H1 (cell line): ENCODE data around the gene PRR36. TPM values are rescaled to one million over a fixed set of nuclear protein-coding genes. Genes with fewer than 3 reads are reported as not detected.

ENCODE experiments used
- CTCF ChIA-PET: fragments of 300-600 bp; sonication (Branson Sonifier 250); formaldehyde crosslinking; loops from one replicate; lab custom pipeline; 2021; ENCODE audit not compliant: partially characterized antibody; lab: Charles Lee
- POLR2A ChIA-PET: fragments of 300-600 bp; sonication (Branson Sonifier 250); formaldehyde crosslinking; loops from one replicate; lab custom pipeline; 2021; ENCODE audit warnings: inconsistent platforms; ENCODE audit not compliant: partially characterized antibody; lab: Charles Lee
- DNase-seq, 2 experiments: peaks; one replicate each; pipeline versions ENCODE4 v3.0.0 to v3.0.0-alpha.2; 2010 to 2022; ENCODE audit warnings: low spot score in 2 of 2, low read depth in 1 of 2, mixed read lengths in 1 of 2
- FAIRE-seq: peaks from 2 replicates; lab custom pipeline; 2011; peaks lifted over from hg19 to GRCh38; lab: Jason Lieb, UNC
- H2AFZ ChIP-seq: 2 replicates; pipeline ENCODE4 v1.8.1; 2012; ENCODE audit warnings: low read length, inconsistent platforms
- H2AK5ac ChIP-seq: 2 replicates; pipeline ENCODE4 v1.6.1; 2013; ENCODE audit warnings: low read depth, low read length
- H2BK120ac ChIP-seq: replicated peaks from 2 replicates; pipeline ENCODE3; 2013; ENCODE audit warnings: low read depth, low read length, inconsistent platforms
- H2BK12ac ChIP-seq: 2 replicates; pipeline ENCODE4 v1.6.1; 2013; ENCODE audit warnings: low read depth, low read length
- H2BK15ac ChIP-seq: 2 replicates; pipeline ENCODE4 v1.6.1; 2013; ENCODE audit warnings: low read length
- H2BK20ac ChIP-seq: 2 replicates; pipeline ENCODE4 v1.6.1; 2013; ENCODE audit warnings: low read length
- H2BK5ac ChIP-seq: 2 replicates; pipeline ENCODE4 v1.6.1; 2013; ENCODE audit warnings: low read depth, low read length
- H3K14ac ChIP-seq: 2 replicates; pipeline ENCODE4 v1.6.1; 2013; ENCODE audit warnings: inconsistent platforms; ENCODE audit not compliant: insufficient read length
- H3K18ac ChIP-seq: 2 replicates; pipeline ENCODE4 v1.6.1; 2013; ENCODE audit warnings: low read length; ENCODE audit errors: extremely low read depth
- H3K23ac ChIP-seq: 2 replicates; pipeline ENCODE4 v1.6.1; 2013; ENCODE audit warnings: inconsistent platforms; ENCODE audit not compliant: insufficient read length
- H3K23me2 ChIP-seq: 2 replicates; pipeline ENCODE4 v1.6.1; 2013; ENCODE audit warnings: low read depth, low read length
- H3K27ac ChIP-seq: 2 replicates; pipeline ENCODE4 v1.6.1; 2011; ENCODE audit warnings: low read depth, low read length, inconsistent platforms
- H3K27me3 ChIP-seq, 4 experiments: replicated peaks in 1 of 4; 1 replicate in 1 of 4; 2 replicates in 3 of 4; pipeline versions ENCODE4 v1.6.1 to v1.8.1; 2011 to 2013; ENCODE audit warnings: low read length in 3 of 4, mild to moderate bottlenecking in 3 of 4, inconsistent platforms in 2 of 4, mixed read lengths in 2 of 4, moderate library complexity in 1 of 4; ENCODE audit not compliant: control insufficient read depth in 3 of 4, insufficient read depth in 3 of 4; ENCODE audit errors: extremely low read depth in 1 of 4
- H3K36me3 ChIP-seq, 4 experiments: 2 replicates each; pipeline versions ENCODE4 v1.6.1 to v1.8.1; 2011 to 2013; ENCODE audit warnings: mild to moderate bottlenecking in 4 of 4, low read length in 3 of 4, moderate library complexity in 2 of 4, control low read depth in 1 of 4, inconsistent platforms in 1 of 4; ENCODE audit not compliant: insufficient read depth in 4 of 4, control insufficient read depth in 2 of 4
- H3K4ac ChIP-seq: replicated peaks from 2 replicates; pipeline ENCODE3; 2013; ENCODE audit warnings: low read length, low read depth, mixed read lengths, inconsistent platforms; ENCODE audit not compliant: insufficient read length
- H3K4me1 ChIP-seq, 4 experiments: replicated peaks in 1 of 4; 1 replicate in 1 of 4; 2 replicates in 3 of 4; pipeline versions ENCODE4 v1.6.1 to v1.8.1; 2011 to 2013; ENCODE audit warnings: low read length in 3 of 4, inconsistent platforms in 2 of 4, mixed read lengths in 1 of 4; ENCODE audit not compliant: insufficient read depth in 4 of 4, control insufficient read depth in 3 of 4
- H3K4me2 ChIP-seq, 2 experiments: 2 replicates each; pipeline versions ENCODE4 v1.6.1 to v1.8.1; 2011 to 2013; ENCODE audit warnings: low read depth in 2 of 2, low read length in 2 of 2, control low read depth in 1 of 2, inconsistent platforms in 1 of 2, mild to moderate bottlenecking in 1 of 2; ENCODE audit not compliant: insufficient read depth in 1 of 2
- H3K4me3 ChIP-seq, 4 experiments: fragments of 200-600, 300-600 bp in 1 of 4; sonication (generic), shearing (Covaris generic), sonication (Bioruptor Twin) in 1 of 4; 2 replicates each; pipeline versions ENCODE4 v1.5.1 to v1.8.1; 2011 to 2016; ENCODE audit warnings: low read length in 4 of 4, low read depth in 3 of 4, control low read depth in 2 of 4, inconsistent platforms in 2 of 4, mild to moderate bottlenecking in 2 of 4, mixed read lengths in 1 of 4, moderate library complexity in 1 of 4; ENCODE audit not compliant: insufficient read depth in 2 of 4; ENCODE audit errors: extremely low read depth in 1 of 4
- H3K56ac ChIP-seq: replicated peaks from 2 replicates; pipeline ENCODE3; 2013; ENCODE audit warnings: low read depth, mild to moderate bottlenecking, mixed read lengths, low read length, inconsistent platforms; ENCODE audit not compliant: insufficient read length
- H3K79me1 ChIP-seq: 2 replicates; pipeline ENCODE4 v1.6.1; 2013; ENCODE audit warnings: low read depth, low read length, control low read depth
- H3K79me2 ChIP-seq, 2 experiments: 2 replicates each; pipeline versions ENCODE4 v1.6.1 to v1.8.1; 2012 to 2013; ENCODE audit warnings: low read length in 2 of 2, mild to moderate bottlenecking in 2 of 2, inconsistent platforms in 1 of 2; ENCODE audit not compliant: insufficient read depth in 2 of 2, control insufficient read depth in 1 of 2
- H3K9ac ChIP-seq, 4 experiments: replicated peaks in 1 of 4; 1 replicate in 1 of 4; 2 replicates in 3 of 4; pipeline versions ENCODE4 v1.6.1 to v1.8.1; 2011 to 2013; ENCODE audit warnings: low read depth in 3 of 4, low read length in 3 of 4, control low read depth in 2 of 4, mild to moderate bottlenecking in 2 of 4, moderate library complexity in 2 of 4, inconsistent platforms in 1 of 4; ENCODE audit errors: extremely low read depth in 1 of 4
- H3K9me3 ChIP-seq, 2 experiments: 2 replicates each; pipeline versions ENCODE4 v1.6.1 to v1.8.1; 2012 to 2013; ENCODE audit warnings: mild to moderate bottlenecking in 2 of 2, moderate library complexity in 2 of 2, control low read depth in 1 of 2, inconsistent platforms in 1 of 2, low read depth in 1 of 2, low read length in 1 of 2, mixed read lengths in 1 of 2; ENCODE audit not compliant: insufficient read depth in 2 of 2
- H4K20me1 ChIP-seq, 2 experiments: replicated peaks in 1 of 2; 2 replicates each; pipeline versions ENCODE3 to v1.8.1; 2011 to 2013; ENCODE audit warnings: inconsistent platforms in 2 of 2, low read length in 2 of 2, mild to moderate bottlenecking in 1 of 2; ENCODE audit not compliant: insufficient read depth in 2 of 2, control insufficient read depth in 1 of 2
- H4K5ac ChIP-seq: 2 replicates; pipeline ENCODE4 v1.6.1; 2013; ENCODE audit warnings: low read length, low read depth, mixed read lengths, inconsistent platforms; ENCODE audit not compliant: insufficient read length
- H4K8ac ChIP-seq: 2 replicates; pipeline ENCODE4 v1.8.0; 2013; ENCODE audit warnings: mild to moderate bottlenecking, moderate library complexity, low read length, inconsistent platforms; ENCODE audit not compliant: insufficient read depth; ENCODE audit errors: extremely low read depth
- H4K91ac ChIP-seq: replicated peaks from 2 replicates; pipeline ENCODE3; 2013; ENCODE audit warnings: low read length, mixed read lengths, inconsistent platforms; ENCODE audit not compliant: insufficient read length
- BRCA1 ChIP-seq: IDR thresholded peaks from 2 replicates; pipeline ENCODE4 v1.6.1; 2012; ENCODE audit warnings: low read depth, low read length, improper control_type of control experiment
- CTBP2 ChIP-seq: IDR thresholded peaks from 2 replicates; pipeline ENCODE4 v1.7.0; 2011; ENCODE audit warnings: borderline replicate concordance, mild to moderate bottlenecking, moderate library complexity, mixed read lengths, low read length; ENCODE audit not compliant: insufficient read depth, insufficient read length
- CTCF ChIP-seq, 3 experiments: IDR thresholded peaks; 1 replicate in 2 of 3; 2 replicates in 1 of 3; pipeline versions ENCODE4 v1.5.1 to v1.6.1; 2011; ENCODE audit warnings: low read length in 3 of 3, mild to moderate bottlenecking in 3 of 3, inconsistent platforms in 2 of 3, low read depth in 1 of 3, moderate library complexity in 1 of 3; ENCODE audit not compliant: insufficient read depth in 1 of 3; ENCODE audit errors: control extremely low read depth in 1 of 3
- POLR2A ChIP-seq, 2 experiments: IDR thresholded peaks; 1 replicate in 1 of 2; 2 replicates in 1 of 2; pipeline ENCODE4 v1.6.1; 2011; ENCODE audit warnings: low read depth in 2 of 2, low read length in 2 of 2, mild to moderate bottlenecking in 2 of 2; ENCODE audit errors: control extremely low read depth in 1 of 2
- RBBP5 ChIP-seq: IDR thresholded peaks from 2 replicates; pipeline ENCODE4 v1.7.1; 2012; ENCODE audit warnings: low read depth, mild to moderate bottlenecking, inconsistent platforms, low read length, moderate library complexity, borderline replicate concordance
- SIN3A ChIP-seq, 2 experiments: IDR thresholded peaks in 1 of 2; conservative IDR thresholded peaks in 1 of 2; 2 replicates each; pipeline ENCODE4 v1.6.1; 2011 to 2012; ENCODE audit warnings: low read length in 2 of 2, improper control_type of control experiment in 1 of 2, low read depth in 1 of 2, mild to moderate bottlenecking in 1 of 2
- USF2 ChIP-seq: IDR thresholded peaks from 2 replicates; pipeline ENCODE4 v1.6.1; 2011; ENCODE audit warnings: low read length, improper control_type of control experiment
- WGBS, 2 experiments: shearing (Covaris generic) in 1 of 2; methylation state at CpG; one replicate each; pipeline versions ENCODE4 v1.1.6 to v1.1.7; 2013 to 2015; ENCODE audit warnings: low lambda C conversion rate in 2 of 2, mixed read lengths in 2 of 2, inconsistent platforms in 1 of 2, low coverage in 1 of 2, missing lambda C conversion rate in 1 of 2; ENCODE audit not compliant: insufficient replicate concordance in 2 of 2, insufficient coverage in 1 of 2, insufficient read length in 1 of 2; ENCODE audit errors: extremely low coverage in 1 of 2, missing lambda C conversion rate in 1 of 2; 5-methylcytosine and 5-hydroxymethylcytosine counted together
- polyA plus RNA-seq, 7 experiments: library from polyadenylated mRNA; depleted of rRNA in 3 of 7; stranded (reverse) in 5 of 7; unstranded in 2 of 7; fragments of >200 nt in 5 of 7; fragments of 200-250 nt in 2 of 7; gene quantifications; 1 replicate in 5 of 7; 2 replicates in 1 of 7; 4 replicates in 1 of 7; pipeline versions ENCODE4 v1.2.1 to v1.2.3, GENCODE V29; 2011 to 2013; ENCODE audit warnings: missing spikeins in 2 of 7, mixed read lengths in 2 of 7
- total RNA-seq: library from RNA; stranded (reverse); fragmentation: NEBNext Ultra II Directional; extraction: Animal tissue kit (Norgen Biotek cat#: 25700); gene quantifications from 2 replicates; pipeline ENCODE4 v1.2.1, GENCODE V29; 2021

The PRR36 gene
- total and polyA plus RNA-seq, 2 of the 8 experiments (the other 6 are each of a cell fraction or from before 2014, with no cell fraction given) = 1.6 to 23.9 TPM

- H2AK5ac ChIP-seq = no peak overlapping the region
- H2BK12ac ChIP-seq = no peak overlapping the region
- no peak overlapping the region for H4K91ac ChIP-seq
- no peak overlapping the region for H3K14ac ChIP-seq
- no peak overlapping the region for H3K27ac ChIP-seq
- H2BK20ac ChIP-seq = no peak overlapping the region
- no peak overlapping the region for H3K18ac ChIP-seq
- DNase-seq (no peak), FAIRE-seq (no peak)
- H4K5ac ChIP-seq = no peak overlapping the region
- H3K56ac ChIP-seq = no peak overlapping the region
- H3K4me2 ChIP-seq = peak overlapping the region; percentile 72
- CTCF ChIA-PET = interaction anchor here (0.6 to 9.0 kb wide), 16 partner anchors 7 to 131 kb away, joined by 3 to 112 read pairs (median 4); partner anchors contain the start of genes CCL25, MAP2K7, PRR36 and TIMM44
- no peak overlapping the region for H3K4ac ChIP-seq
- H2BK15ac ChIP-seq = no peak overlapping the region
- POLR2A ChIA-PET = interaction anchor here (1.1 to 10.6 kb wide), 9 partner anchors 9 to 399 kb away, joined by 3 to 106 read pairs (median 10); partner anchors contain the start of genes MAP2K7, NDUFA7, RPS28 and TIMM44
- H2BK120ac ChIP-seq = no peak overlapping the region
- H3K27me3 ChIP-seq = peaks cover 8 to 25% (median 22%) of the 10 kb centered on the region in 4 experiments; a peak in 6 of 7 replicates
- H3K9me3 ChIP-seq = no peaks in the 10 kb centered on the region
- H3K79me2 ChIP-seq = no peaks in the 10 kb centered on the region
- H4K8ac ChIP-seq = peak overlapping the region; percentile 22; the same call in 1 of the 2 replicates
- no peak overlapping the region for H2BK5ac ChIP-seq
- 91% methylated on average over 17 of the region's 17 CpGs; no CpG with 5 or more reads in 1 of the 2 experiments for WGBS, 2 experiments
- H3K36me3 ChIP-seq = no peaks in the 10 kb centered on the region; a peak in 1 of 8 replicates
- peaks cover 23% of the 10 kb centered on the region for H3K23me2 ChIP-seq
- H2AFZ ChIP-seq = no peak overlapping the region
- H3K4me1 ChIP-seq = peaks cover 0 to 27% (median 15%) of the 10 kb centered on the region in 4 experiments; a peak in 5 of 7 replicates
- peak overlapping the region in 1 of 4 experiments; percentile 45; a peak in 2 of 7 replicates for H3K9ac ChIP-seq
- peak overlapping the region; percentile 28 to 53 (median 40); a peak in 6 of 8 replicates for H3K4me3 ChIP-seq
- no peaks in the 10 kb centered on the region for H3K79me1 ChIP-seq
- H3K23ac ChIP-seq = no peak overlapping the region
- H4K20me1 ChIP-seq = peaks cover 8 to 10% of the 10 kb centered on the region in 2 experiments
- no peak for TF ChIP-seq RBBP5
- no peak for TF ChIP-seq SIN3A (conservative IDR thresholded peaks at IDR 0.05 in 1 of 2, IDR thresholded peaks at IDR 0.05 in 1 of 2; ENCODE audit: low read depth in 1 of 2, low read length in 2 of 2)
- TF ChIP-seq POLR2A (IDR thresholded peaks at IDR 0.05; ENCODE audit: control extremely low read depth in 1 of 2, low read depth in 2 of 2, low read length in 2 of 2) = no peak
- no peak for TF ChIP-seq CTCF (IDR thresholded peaks at IDR 0.05; ENCODE audit: control extremely low read depth in 1 of 3, insufficient read depth in 1 of 3, low read depth in 1 of 3, low read length in 3 of 3)
- TF ChIP-seq USF2 = no peak
- TF ChIP-seq CTBP2 = no peak
- TF ChIP-seq BRCA1 = no peak
Measured at GRCh38 chr19:7921302-7921966, 47.2 kb upstream of the PRR36 start.
